Right renal cortex interstitium (tissue), 3 donors: ENCODE results near the gene PCSK4. TPM values are rescaled to one million over a fixed set of nuclear protein-coding genes. Genes with fewer than 3 reads are reported as not detected.
"Not testable (repeated sequence)": the region's sequence is repeated elsewhere in the genome, so short reads cannot be mapped to it uniquely, and the experiment has no call there.

Source experiments
- DNase-seq, 3 donors: peaks; one replicate each; pipeline ENCODE4 v3.0.0-alpha.2; 2013; ENCODE audit warnings: low read depth in 3 of 3, low spot score in 2 of 3
- polyA plus RNA-seq, 3 donors: library from polyadenylated mRNA; unstranded; fragments of 120-200 nt; gene quantifications; one replicate each; pipeline ENCODE4 v1.2.1, GENCODE V29; 2013; ENCODE audit not compliant: insufficient read length in 3 of 3

Gene PCSK4
- polyA plus RNA-seq, 3 donors: 2.7 to 4.4 (median 3.3) TPM

DNA sequence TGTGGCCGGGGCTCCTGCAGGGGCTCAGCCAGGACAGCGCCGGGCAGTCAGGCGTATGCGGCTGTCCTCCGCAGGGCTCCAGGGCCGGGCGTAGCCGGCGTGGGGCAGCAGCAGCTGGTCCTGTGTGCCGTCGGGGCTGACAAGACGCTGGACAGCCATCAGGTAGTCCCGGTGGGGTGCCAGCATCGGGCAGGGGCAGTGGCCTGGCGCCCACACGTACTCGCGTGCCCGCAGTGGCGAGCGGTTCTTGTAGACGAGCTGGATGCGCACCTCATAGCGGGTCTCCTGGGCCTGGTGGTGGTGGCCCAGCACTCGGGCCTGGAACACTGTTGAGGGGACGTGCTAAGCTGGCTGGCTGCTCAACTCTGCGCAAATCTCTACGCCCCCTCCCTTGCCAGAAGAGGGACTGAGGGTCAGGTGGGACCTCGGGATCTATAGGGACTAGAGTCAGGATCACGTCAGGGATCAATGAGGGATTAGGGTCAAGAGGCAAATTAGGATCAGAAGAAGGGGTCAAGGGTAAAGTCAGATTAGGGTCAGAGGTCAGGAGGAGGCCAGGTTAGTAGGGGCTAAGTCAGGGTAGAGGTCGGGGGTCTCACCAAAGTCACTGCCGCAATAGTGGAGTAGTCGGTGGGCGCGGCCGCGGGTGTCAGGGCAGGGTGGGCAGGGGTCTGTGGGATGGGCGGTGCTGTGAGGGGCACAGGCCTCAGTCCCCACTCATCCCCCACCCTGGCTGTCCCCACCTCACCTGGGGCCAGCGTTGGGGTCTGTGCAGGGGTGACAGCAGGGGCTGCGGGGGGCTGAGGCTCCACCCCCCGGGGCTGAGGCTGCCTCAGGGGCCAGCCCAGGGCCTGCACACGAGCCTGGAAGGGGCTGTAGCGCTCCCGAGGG is 16.1 kb upstream of the PCSK4 start:
- no peak for DNase-seq

GRCh38 chr19:1505012-1505411 is 14.9 kb upstream of the PCSK4 start:
- DNase-seq: no peak

- DNase-seq: no peak
Observed at GRCh38 chr19:1503925-1504773, 14.0 kb upstream of the PCSK4 start.

DNA sequence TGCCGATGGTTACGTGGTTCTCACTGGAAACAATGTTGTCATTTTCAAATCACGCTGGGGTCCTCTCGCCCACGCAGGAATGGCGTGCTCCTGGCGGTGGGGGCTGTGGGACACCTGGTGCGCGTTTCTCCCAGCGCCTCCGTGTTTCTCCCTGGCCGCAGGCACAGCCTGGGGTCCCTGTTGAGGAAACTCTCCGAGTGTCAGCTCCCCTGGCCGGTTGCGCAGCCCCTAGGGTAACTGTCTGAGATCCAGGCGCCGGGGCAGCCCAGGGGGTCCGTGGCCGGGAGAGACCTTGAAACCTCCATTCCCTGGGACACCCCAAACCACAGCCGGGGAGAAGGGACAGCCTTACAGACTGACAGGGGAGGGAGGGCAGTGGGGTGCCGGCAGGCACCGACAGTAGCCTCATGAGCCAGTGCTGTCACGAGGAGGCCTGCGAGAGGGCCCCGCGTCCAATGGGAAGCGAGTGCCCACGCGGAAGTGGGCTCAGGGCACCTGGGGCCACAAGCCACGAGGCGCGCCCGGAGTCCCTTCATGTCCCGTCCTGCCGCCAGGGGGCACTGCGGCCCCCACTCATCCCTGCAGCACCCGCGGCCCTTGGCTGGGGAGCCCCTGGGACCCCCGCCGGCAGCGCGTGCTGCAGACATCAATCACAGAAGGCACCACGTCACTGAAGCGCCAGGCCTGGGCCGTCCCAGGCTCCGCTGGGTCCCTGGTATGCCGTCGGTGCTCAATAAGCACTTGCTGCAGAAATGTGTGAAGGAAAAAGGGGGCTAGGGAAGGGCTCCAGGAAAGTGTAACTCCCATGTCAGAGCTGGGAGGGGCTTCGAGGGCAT is 13.2 kb upstream of the PCSK4 start:
- no peak for DNase-seq

DNA sequence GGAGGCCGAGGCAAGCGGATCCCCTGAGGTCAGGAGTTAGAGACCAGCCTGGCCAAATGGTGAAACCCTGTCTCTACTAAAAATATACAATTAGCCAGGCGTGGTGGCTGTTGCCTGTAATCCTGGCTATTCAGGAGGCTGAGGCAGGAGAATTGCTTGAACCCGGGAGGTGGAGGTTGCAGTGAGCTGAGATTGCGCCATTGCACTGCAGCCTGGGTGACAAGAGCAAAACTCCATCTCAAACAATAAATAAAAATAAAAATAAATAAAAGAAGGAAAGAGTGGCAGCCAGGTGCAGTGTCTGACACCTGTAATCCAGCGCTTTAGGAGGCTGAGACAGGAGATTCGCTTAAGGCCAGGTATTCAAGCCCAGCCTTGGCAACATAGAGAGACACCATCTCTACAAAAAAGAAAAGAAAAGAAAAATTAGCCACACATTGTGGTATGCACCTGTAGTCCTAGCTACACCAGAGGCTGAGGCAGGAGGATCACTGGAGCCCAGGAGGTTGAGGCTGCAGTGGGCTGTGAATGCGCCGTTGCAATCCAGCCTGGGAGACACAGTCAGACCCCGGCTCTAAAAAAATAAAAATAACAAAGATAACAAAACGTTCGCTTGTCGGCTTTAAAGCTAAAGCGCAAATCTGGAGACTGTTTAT is 12.4 kb upstream of the PCSK4 start:
- DNase-seq: no peak

GRCh38 chr19:1501200-1501595 is 11.0 kb upstream of the PCSK4 start:
- no peak for DNase-seq

DNA sequence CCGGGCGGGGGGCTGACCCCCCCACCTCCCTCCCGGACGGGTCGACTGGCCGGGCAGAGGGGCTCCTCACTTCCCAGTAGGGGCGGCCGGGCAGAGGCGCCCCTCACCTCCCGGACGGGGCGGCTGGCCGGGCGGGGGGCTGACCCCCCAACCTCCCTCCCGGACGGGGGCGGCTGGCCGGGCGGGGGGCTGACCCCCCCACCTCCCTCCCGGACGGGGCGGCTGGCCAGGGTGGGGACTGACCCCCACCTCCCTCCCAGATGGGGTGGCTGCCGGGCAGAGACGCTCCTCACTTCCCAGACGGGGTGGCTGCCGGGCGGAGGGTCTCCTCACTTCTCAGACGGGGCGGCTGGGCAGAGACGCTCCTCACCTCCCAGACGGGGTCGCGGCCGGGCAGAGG is 9.1 kb upstream of the PCSK4 start:
- DNase-seq: not testable (repeated sequence)

DNA sequence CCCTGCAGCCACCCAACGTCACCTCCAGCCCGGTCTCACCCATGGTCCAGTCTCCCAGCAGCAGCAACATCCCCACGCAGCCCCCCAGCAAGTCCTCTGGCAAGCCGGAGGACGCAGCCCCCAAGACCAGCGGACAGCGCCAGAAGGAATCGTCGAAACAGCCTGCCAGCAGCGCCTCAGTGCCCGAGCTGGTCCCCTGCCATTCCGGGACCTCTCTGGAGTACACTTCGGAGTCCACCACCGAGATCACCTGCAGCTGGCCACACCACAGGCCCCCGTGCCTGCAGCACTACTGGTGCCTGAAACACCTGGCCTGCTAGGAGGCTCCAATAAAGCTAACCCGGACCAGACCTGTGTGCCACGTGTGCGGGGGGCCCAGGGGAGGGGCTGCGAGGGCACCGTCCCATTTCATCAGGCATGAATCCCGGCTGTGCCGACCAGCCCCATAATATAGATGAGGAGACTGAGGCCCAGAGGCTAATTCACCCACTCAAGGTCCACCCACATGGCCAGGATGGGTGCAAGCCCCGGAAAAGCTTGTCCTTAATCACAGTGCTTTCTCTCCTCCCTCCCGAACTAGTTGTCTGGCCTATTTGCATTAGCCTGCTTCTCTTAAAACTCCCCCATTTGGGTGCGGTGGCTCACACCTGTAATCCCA is 7.6 kb upstream of the PCSK4 start:
- no peak for DNase-seq

DNA sequence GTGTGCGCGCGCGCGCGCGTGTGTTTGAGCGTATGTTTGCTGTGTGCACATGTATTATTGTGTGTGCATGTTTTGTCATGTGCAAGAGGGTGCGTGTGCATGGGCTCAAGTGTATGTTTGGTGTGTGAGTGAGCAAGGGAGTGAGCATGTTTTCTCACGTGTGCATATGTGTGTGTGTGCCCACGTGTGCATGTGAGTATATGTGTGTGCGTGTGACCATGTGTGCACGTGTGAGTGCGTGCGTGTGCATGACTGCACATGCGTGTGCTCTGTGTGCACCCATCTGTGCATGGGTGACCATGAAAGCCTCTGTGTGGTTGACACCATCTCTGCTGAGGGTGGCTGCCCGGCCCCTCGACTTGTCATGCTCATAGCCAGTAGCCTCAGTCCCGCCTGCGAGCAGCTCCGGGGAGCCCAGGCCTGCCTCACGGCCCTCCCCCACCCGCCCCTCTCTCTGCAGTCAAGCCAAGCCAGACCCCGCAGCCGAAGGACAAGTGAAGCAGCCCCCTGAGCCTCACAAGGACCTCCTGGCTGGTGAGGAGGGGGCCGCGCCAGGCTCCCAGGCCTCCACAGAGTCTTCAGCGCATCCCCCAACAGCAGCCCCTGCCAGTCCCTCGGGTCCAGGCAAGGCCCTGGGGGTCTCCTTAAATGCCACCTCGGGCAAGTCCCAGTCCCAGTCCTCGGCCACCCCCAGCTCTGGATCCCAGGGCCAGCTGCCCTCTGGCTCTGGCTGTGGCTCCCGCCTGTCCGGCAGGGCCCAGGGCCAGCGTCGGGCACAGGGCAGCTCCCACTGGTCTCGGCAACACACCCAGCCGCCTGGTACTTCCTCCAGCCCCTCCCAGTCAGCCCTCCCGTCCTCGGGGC is 6.8 kb upstream of the PCSK4 start:
- DNase-seq: no peak

DNA sequence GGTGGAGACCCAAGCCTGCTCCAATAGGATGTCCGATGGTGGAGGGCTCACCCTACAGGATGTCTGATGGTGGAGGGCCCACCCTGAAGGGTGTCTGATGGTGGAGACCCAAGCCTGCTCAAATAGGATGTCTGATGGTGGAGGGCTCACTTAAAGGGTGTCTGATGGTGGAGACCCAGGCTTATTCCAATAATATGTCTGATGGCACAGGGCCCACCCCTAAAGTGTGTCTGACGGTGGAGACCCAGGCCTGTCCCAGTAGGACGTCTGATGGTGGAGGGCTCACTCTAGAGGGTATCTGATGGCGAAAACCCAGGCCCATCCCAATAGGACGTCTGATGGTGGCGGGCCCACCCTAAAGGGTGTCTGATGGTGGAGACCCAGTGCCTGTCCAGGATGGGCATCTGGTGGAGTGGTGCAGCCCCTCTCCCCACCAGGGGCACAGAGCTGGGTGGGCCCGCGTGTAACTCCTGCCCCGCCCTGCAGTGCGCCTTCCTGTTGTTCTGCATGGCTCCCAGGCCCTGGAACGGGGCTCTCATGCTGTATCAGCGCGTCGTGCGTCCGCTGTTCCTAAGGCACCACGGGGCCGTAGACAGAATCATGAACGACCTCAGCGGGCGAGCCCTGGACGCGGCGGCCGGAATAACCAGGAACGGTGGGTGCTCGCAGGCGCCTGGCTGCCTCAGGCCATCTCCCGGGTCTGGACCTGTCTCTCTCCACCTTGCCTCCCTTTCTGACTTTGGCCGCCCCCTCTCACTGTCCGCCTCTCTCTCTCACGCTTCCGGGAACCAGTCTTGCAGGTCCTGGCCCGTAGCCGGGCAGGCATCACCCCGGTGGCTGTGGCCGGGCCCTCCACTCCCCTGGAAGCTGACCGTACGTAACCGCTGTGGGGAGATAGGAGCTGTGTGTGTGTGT is 5.9 kb upstream of the PCSK4 start:
- DNase-seq: no peak

DNA sequence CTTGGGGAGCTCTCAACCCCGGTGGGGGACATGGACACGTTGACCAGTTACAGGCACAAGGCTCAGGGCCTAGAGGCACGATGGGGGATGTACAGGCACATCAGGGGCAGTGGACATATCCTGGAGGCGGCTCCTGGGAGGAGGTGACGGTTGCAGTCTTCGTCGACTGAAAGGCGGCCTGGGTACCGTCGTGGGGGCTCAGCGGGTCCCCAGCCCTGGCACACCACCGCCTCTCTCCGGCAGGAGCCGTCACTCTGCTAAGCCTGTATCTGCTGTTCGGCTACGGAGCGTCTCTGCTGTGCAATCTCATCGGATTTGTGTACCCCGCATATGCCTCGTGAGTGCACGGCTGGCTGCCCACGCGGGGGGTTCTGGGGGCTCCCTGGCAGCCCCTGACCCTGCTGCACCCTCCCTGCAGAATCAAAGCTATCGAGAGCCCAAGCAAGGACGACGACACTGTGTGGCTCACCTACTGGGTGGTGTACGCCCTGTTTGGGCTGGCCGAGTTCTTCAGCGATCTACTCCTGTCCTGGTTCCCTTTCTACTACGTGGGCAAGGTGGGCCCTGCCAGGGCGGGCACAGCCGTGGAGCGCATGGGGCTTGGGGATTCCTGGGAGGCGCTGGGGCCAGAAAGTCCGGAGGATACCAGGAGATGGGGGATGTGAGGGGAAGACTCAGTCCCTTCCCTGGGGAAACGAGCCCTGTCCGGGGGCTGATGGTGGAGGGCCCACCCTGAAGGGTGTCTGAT is 5.1 kb upstream of the PCSK4 start:
- DNase-seq: no peak

- no peak for DNase-seq
Observed at GRCh38 chr19:1494115-1494815, 4.1 kb upstream of the PCSK4 start.

DNA sequence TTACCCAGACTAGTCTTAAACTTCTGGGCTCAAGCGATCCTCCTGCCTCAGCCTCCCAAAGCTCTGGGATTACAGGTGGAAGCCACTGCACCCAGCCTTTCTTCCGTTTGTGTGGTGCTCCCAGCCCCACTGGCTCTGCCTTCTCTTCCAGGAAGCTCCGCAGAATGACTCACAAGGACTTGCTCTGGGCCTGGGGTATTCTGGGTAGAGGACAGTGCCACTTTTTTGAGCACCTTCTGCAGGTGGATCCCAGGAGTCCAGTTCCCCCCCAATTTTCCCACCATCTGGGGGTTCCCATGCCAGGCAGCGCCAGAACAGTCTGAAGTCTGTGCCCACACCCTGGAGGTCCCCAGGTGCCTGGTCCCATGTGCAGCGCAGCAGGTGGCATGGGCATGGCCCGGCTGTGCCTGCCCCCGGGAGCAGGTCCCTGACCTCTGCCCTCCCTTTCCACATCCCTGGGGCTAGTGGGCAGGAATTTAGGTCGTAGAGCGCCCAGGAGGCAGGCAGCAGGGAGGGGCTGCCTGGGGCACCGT is 2.4 kb upstream of the PCSK4 start:
- DNase-seq: no peak

DNA sequence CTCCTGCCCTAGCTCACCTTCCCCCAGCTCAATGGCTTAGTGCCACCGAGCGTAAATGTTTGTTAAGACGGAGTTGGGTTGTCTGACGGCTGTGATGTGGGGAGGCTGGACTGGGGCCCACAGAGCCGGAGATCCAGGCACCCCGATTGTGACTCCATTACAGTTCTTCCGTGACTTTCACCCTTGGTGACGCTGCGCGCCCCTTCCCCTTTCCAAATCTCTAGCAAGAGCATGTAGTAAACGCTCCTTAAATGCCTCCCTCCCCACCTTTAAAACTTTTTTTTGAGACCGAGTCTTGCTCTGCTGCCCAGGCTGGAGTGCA is 1.7 kb upstream of the PCSK4 start:
- no peak for DNase-seq

- no peak for DNase-seq
Observed at GRCh38 chr19:1491114-1491848, 1.1 kb upstream of the PCSK4 start, which contains the start of gene REEP6. REEP6 (plus strand) TSS chr19:1491181; CDS start chr19:1491270, 89 bp downstream.
